Coronary artery (tissue), 2 donors: ENCODE results near the gene OR10P1.

Experiments
- DNase-seq: peaks from one replicate; pipeline ENCODE4 v3.0.0-alpha.2; 2017; ENCODE audit warnings: low spot score
- H3K27ac ChIP-seq, 2 donors: fragments of 200-600 bp; sonication (generic); one replicate each; pipeline ENCODE4 v1.5.1; 2016 to 2019
- H3K4me3 ChIP-seq: fragments of 200-600 bp; sonication (generic); 2 replicates; pipeline ENCODE4 v1.5.1; 2016; ENCODE audit warnings: mild to moderate bottlenecking, moderate library complexity
- CTCF ChIP-seq: fragments of 200-600 bp; sonication (generic); IDR thresholded peaks from one replicate; pipeline ENCODE4 v1.5.1; 2019; ENCODE audit warnings: antibody characterized with exemption

Gene OR10P1

GRCh38 chr12:55652352-55652751 lies 15.7 kb downstream of the OR10P1 start:
- Histone ChIP-seq H3K4me3 (no peak overlapping the region), H3K27ac (no peak overlapping the region)
- DNase-seq = no peak
- TF ChIP-seq CTCF = no peak

DNA sequence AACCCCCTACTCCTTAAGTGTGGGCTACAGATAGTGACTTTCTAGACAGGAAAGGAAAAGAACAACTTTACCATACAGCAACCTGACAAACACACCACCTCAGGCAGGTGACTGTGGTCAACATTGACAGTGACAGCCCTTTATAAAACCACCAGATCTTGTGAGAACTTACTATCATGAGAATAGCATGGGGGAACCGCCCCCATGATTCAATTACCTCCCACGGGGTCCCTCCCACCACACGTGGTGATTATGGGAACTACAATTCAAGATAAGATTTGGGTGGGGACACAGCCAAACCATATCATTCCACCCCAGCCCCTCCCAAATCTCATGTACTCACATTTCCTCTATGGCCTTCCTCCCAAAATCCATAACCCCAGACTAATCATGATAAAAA lies 16.3 kb downstream of the OR10P1 start:
- DNase-seq = no peak
- no peak for TF ChIP-seq CTCF
- Histone ChIP-seq H3K27ac (no peak overlapping the region), H3K4me3 (no peak overlapping the region)

- Histone ChIP-seq H3K4me3 (no peak overlapping the region), H3K27ac (no peak overlapping the region)
- no peak for TF ChIP-seq CTCF
- no peak for DNase-seq
These were observed 18.0 kb downstream of the OR10P1 start for GRCh38 chr12:55654511-55655214.

DNA sequence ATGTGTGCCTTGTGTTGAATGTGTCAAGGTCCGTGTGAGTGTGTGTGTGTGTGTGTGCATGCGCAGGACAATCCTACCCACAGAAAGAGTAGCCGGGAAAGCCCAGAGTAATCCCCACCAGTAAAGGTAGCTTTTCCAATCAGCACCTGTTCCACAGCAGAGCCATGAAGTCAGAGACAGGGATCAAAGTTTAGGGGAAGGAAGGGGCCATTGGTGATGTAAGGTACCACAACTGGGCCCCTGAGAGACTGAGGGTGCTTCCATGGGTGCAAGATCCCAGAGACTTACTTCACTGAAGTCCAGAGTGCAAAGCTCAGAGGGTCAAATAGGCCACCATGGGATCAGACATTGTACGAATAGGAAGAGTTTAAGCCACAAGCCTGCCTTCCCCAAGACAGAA lies 20.5 kb downstream of the OR10P1 start:
- H3K4me3 ChIP-seq = no peak overlapping the region
- DNase-seq = no peak
- H3K27ac ChIP-seq = no peak overlapping the region
- TF ChIP-seq CTCF = no peak

DNA sequence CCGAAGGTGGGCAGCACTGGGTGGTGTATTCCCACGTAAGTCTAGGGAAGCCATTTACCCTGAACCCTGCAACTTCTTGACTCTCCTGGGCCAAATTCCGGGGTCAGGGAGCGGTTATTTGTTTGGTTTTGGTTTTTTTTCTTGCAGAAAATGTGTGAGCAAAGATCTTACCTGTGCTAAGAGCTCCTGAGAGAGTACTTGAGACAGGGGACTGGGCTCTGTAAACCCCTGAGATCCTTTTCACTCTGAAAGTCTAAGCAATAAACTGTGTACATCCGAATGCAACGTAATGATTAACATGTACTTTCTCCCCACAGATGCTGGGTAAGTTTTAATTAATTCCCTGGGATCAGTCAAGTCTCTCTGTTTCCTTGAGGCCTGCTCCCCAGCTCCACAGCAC lies 21.5 kb downstream of the OR10P1 start:
- DNase-seq = no peak
- Histone ChIP-seq H3K4me3 (no peak overlapping the region), H3K27ac (no peak overlapping the region)
- TF ChIP-seq CTCF = no peak

DNA sequence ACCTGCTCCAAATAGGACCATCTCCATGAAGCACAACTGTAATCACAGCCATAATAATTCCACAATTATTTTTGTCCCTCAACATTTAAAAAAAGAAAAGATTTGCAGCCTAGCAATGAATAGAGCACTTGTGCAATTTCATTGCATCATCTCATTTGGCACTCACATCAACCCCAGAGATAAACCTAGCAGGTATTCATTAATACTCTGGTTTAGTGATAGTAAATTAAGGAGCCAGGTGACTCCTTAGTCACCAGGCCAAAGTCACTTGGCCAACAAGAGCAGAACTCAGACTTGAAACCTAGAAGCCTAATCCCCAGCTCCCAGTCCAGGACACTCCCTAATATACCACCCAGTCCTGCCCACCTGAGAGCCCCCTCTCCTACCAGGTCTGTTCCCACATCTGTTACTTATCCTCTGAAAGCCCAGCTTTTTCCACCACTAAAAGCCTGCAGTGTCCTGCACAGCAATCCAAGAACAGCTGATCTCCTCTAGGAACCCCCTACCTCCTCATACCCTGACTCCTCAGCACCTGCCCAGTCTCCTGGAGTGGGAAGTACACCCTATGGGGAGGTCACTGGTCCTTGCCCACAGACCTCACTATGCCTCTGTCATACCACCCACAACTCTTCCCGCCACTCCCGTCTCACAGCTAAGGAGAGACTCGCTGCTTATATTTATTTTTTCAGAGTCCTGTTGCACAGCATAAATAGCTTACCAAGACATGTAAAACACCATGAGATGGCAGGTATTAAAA lies 22.1 kb downstream of the OR10P1 start:
- DNase-seq = no peak
- Histone ChIP-seq H3K27ac (peak overlapping the region in 1 of 2 donors; percentile 26), H3K4me3 (no peak overlapping the region)
- no peak for TF ChIP-seq CTCF
